Naive thymus-derived CD8-positive, alpha-beta T cell (primary cell): ENCODE data around the gene SLC16A2. TPM values are rescaled to one million over a fixed set of nuclear protein-coding genes. Genes with fewer than 3 reads are reported as not detected.

Experiments used
- ATAC-seq, 2 donors: fragments of 150-1000 bp; cut with Tn5 transposase in 1 of 2; sonication (Bioruptor Pico), chemical (Tn5 transposase) in 1 of 2; 1 replicate in 1 of 2; 2 replicates in 1 of 2; pipeline ENCODE4 v1.10.0; 2021; ENCODE audit warnings: mild to moderate bottlenecking in 2 of 2, moderate library complexity in 2 of 2
- POLR2A ChIA-PET: fragments of 350-600 bp; sonication (Branson Sonifier 250); formaldehyde crosslinking; loops from one replicate; lab custom pipeline; 2021; ENCODE audit warnings: antibody characterized with exemption; lab: Charles Lee
- DNase-seq, 10 donors: peaks; one replicate each; pipeline versions ENCODE4 v3.0.0 to v3.0.0-alpha.2; 2020 to 2022
- H3K27ac Mint-ChIP-seq, 10 donors: one replicate each; pipeline ENCODE4 v1.8.0; 2020 to 2022; ENCODE audit warnings: mild to moderate bottlenecking in 10 of 10, mixed read lengths in 10 of 10, moderate library complexity in 4 of 10, inconsistent platforms in 1 of 10
- H3K27me3 Mint-ChIP-seq, 5 donors: one replicate each; pipeline ENCODE4 v1.8.0; 2021 to 2022; ENCODE audit warnings: mixed read lengths in 5 of 5
- H3K36me3 Mint-ChIP-seq, 3 donors: one replicate each; pipeline ENCODE4 v1.8.0; 2020 to 2022; ENCODE audit warnings: mixed read lengths in 3 of 3, mild to moderate bottlenecking in 2 of 3, inconsistent platforms in 1 of 3
- H3K4me1 Mint-ChIP-seq, 4 donors: one replicate each; pipeline ENCODE4 v1.8.0; 2021 to 2022; ENCODE audit warnings: mixed read lengths in 4 of 4
- H3K4me3 Mint-ChIP-seq, 10 donors: one replicate each; pipeline ENCODE4 v1.8.0; 2020 to 2022; ENCODE audit warnings: mild to moderate bottlenecking in 10 of 10, mixed read lengths in 10 of 10, moderate library complexity in 6 of 10, inconsistent platforms in 1 of 10
- H3K9me3 Mint-ChIP-seq, 9 donors: one replicate each; pipeline ENCODE4 v1.8.0; 2020 to 2022; ENCODE audit warnings: mixed read lengths in 9 of 9, mild to moderate bottlenecking in 3 of 9, inconsistent platforms in 1 of 9, moderate library complexity in 1 of 9
- polyA plus RNA-seq, 3 donors: library from polyadenylated mRNA; unstranded; fragments of 300-500 nt; fragmentation: Illumina TruSeq; gene quantifications; one replicate each; pipeline ENCODE4 v1.2.3, GENCODE V29; 2021
- total RNA-seq, 8 experiments: library from RNA in 2 of 8; stranded (reverse) in 2 of 8; gene quantifications; one replicate each; pipeline ENCODE4 v1.2.3 and lab custom pipeline; 2021 to 2026

Gene SLC16A2
- total and polyA plus RNA-seq, 5 experiments from 2014 or later = 0.37 to 0.66 (median 0.56) TPM

- Mint-ChIP-seq H3K4me3 (peak overlapping the region; percentile 69 to 86 (median 80)), H3K4me1 (peaks cover 6 to 16% (median 9%) of the 10 kb centered on the region in 4 donors), H3K27ac (peak overlapping the region in 2 of 10 donors; percentile 1 to 69), H3K27me3 (peaks cover 0 to 11% (median 0%) of the 10 kb centered on the region in 5 donors), H3K36me3 (no peaks in the 10 kb centered on the region), H3K9me3 (no peaks in the 10 kb centered on the region)
- ATAC-seq = peak; percentile 6 to 20
- DNase-seq = peak in 1 of 10 donors; percentile 6
- POLR2A ChIA-PET = no interaction called here
These were observed 553 bp downstream of the SLC16A2 start for GRCh38 chrX:74421740-74422352.

GRCh38 chrX:74422576-74423288, 1.4 kb downstream of the SLC16A2 start:
- ATAC-seq (peak; percentile 11 to 16), DNase-seq (peak in 1 of 10 donors; percentile 3)
- Mint-ChIP-seq H3K4me3 (peak overlapping the region; percentile 69 to 86 (median 80)), H3K27me3 (peaks cover 0 to 8% (median 0%) of the 10 kb centered on the region in 5 donors), H3K36me3 (no peaks in the 10 kb centered on the region), H3K4me1 (peaks cover 6 to 16% (median 9%) of the 10 kb centered on the region in 4 donors), H3K27ac (peak overlapping the region in 4 of 10 donors; percentile 1 to 69 (median 4)), H3K9me3 (no peaks in the 10 kb centered on the region)
- POLR2A ChIA-PET = no interaction called here

GRCh38 chrX:74423289-74423998, 2.2 kb downstream of the SLC16A2 start:
- ATAC-seq = no peak
- Mint-ChIP-seq H3K9me3 (no peaks in the 10 kb centered on the region), H3K36me3 (no peaks in the 10 kb centered on the region), H3K4me1 (peaks cover 6 to 16% (median 9%) of the 10 kb centered on the region in 4 donors), H3K4me3 (peak overlapping the region in 8 of 10 donors; percentile 2 to 86 (median 38)), H3K27ac (no peak overlapping the region), H3K27me3 (peaks cover 0 to 4% (median 0%) of the 10 kb centered on the region in 5 donors)
- no peak for DNase-seq
- POLR2A ChIA-PET = no interaction called here

- no peaks in the 10 kb centered on the region for H3K27me3 Mint-ChIP-seq
- ATAC-seq (no peak), DNase-seq (no peak)
- POLR2A ChIA-PET = no interaction called here
- H3K4me1 Mint-ChIP-seq = peaks cover 0 to 5% (median 3%) of the 10 kb centered on the region in 4 donors
- H3K27ac Mint-ChIP-seq = no peak overlapping the region
- no peaks in the 10 kb centered on the region for H3K9me3 Mint-ChIP-seq
- no peaks in the 10 kb centered on the region for H3K36me3 Mint-ChIP-seq
- no peak overlapping the region for H3K4me3 Mint-ChIP-seq
These were observed 4.8 kb downstream of the SLC16A2 start for GRCh38 chrX:74426071-74426470.

- ATAC-seq (no peak), DNase-seq (no peak)
- H3K4me3 Mint-ChIP-seq = no peak overlapping the region
- no peaks in the 10 kb centered on the region for H3K36me3 Mint-ChIP-seq
- no peaks in the 10 kb centered on the region for H3K27me3 Mint-ChIP-seq
- peaks cover 0 to 5% (median 1%) of the 10 kb centered on the region in 4 donors for H3K4me1 Mint-ChIP-seq
- POLR2A ChIA-PET = no interaction called here
- no peaks in the 10 kb centered on the region for H3K9me3 Mint-ChIP-seq
- no peak overlapping the region for H3K27ac Mint-ChIP-seq
These were observed 5.3 kb downstream of the SLC16A2 start for GRCh38 chrX:74426615-74427014.

- no peaks in the 10 kb centered on the region for H3K27me3 Mint-ChIP-seq
- H3K4me1 Mint-ChIP-seq = no peaks in the 10 kb centered on the region
These were observed 10.5 kb downstream of the SLC16A2 start for GRCh38 chrX:74431797-74432196.

GRCh38 chrX:74434336-74434735, 13.0 kb downstream of the SLC16A2 start:
- no peaks in the 10 kb centered on the region for H3K36me3 Mint-ChIP-seq

More at GRCh38 chrX:74431797-74432196, 10.5 kb downstream of the SLC16A2 start:
- no peaks in the 10 kb centered on the region for H3K9me3 Mint-ChIP-seq
- POLR2A ChIA-PET = no interaction called here
- H3K4me3 Mint-ChIP-seq = no peak overlapping the region
- DNase-seq (no peak), ATAC-seq (no peak)
- H3K36me3 Mint-ChIP-seq = no peaks in the 10 kb centered on the region
- H3K27ac Mint-ChIP-seq = no peak overlapping the region

GRCh38 chrX:74437530-74437929, 16.2 kb downstream of the SLC16A2 start:
- POLR2A ChIA-PET = no interaction called here
- Mint-ChIP-seq H3K4me3 (no peak overlapping the region), H3K27me3 (peaks cover 0 to 3% (median 0%) of the 10 kb centered on the region in 5 donors), H3K4me1 (no peaks in the 10 kb centered on the region), H3K27ac (no peak overlapping the region), H3K9me3 (no peaks in the 10 kb centered on the region), H3K36me3 (no peaks in the 10 kb centered on the region)
- ATAC-seq (no peak), DNase-seq (no peak)

More at GRCh38 chrX:74434336-74434735, 13.0 kb downstream of the SLC16A2 start:
- ATAC-seq (no peak), DNase-seq (no peak)
- no peak overlapping the region for H3K4me3 Mint-ChIP-seq
- H3K4me1 Mint-ChIP-seq = no peaks in the 10 kb centered on the region
- H3K27ac Mint-ChIP-seq = no peak overlapping the region
- POLR2A ChIA-PET = no interaction called here
- peaks cover 0 to 3% (median 0%) of the 10 kb centered on the region in 5 donors for H3K27me3 Mint-ChIP-seq
- H3K9me3 Mint-ChIP-seq = no peaks in the 10 kb centered on the region

GRCh38 chrX:74438764-74439163, 17.5 kb downstream of the SLC16A2 start:
- Mint-ChIP-seq H3K27me3 (peaks cover 0 to 3% (median 0%) of the 10 kb centered on the region in 5 donors), H3K36me3 (no peaks in the 10 kb centered on the region), H3K4me3 (no peak overlapping the region), H3K9me3 (no peaks in the 10 kb centered on the region), H3K27ac (no peak overlapping the region), H3K4me1 (no peaks in the 10 kb centered on the region)
- DNase-seq = no peak
- POLR2A ChIA-PET = no interaction called here
- no peak for ATAC-seq

- no peaks in the 10 kb centered on the region for H3K9me3 Mint-ChIP-seq
These were observed 23.8 kb downstream of the SLC16A2 start for GRCh38 chrX:74445099-74445498.

GRCh38 chrX:74446876-74447275, 25.6 kb downstream of the SLC16A2 start:
- no peak for DNase-seq
- POLR2A ChIA-PET = no interaction called here
- Mint-ChIP-seq H3K9me3 (no peaks in the 10 kb centered on the region), H3K27me3 (peaks cover 0 to 5% (median 0%) of the 10 kb centered on the region in 5 donors), H3K27ac (no peak overlapping the region), H3K4me1 (peaks cover 0 to 10% (median 9%) of the 10 kb centered on the region in 4 donors), H3K4me3 (no peak overlapping the region), H3K36me3 (no peaks in the 10 kb centered on the region)
- ATAC-seq = no peak

More at GRCh38 chrX:74445099-74445498, 23.8 kb downstream of the SLC16A2 start:
- Mint-ChIP-seq H3K36me3 (no peaks in the 10 kb centered on the region), H3K27ac (no peak overlapping the region), H3K4me3 (no peak overlapping the region), H3K27me3 (peaks cover 0 to 5% (median 0%) of the 10 kb centered on the region in 5 donors), H3K4me1 (peaks cover 0 to 9% (median 7%) of the 10 kb centered on the region in 4 donors)
- POLR2A ChIA-PET = no interaction called here
- ATAC-seq (no peak), DNase-seq (no peak)

GRCh38 chrX:74448669-74449068, 27.4 kb downstream of the SLC16A2 start:
- no peak overlapping the region for H3K27ac Mint-ChIP-seq

More at GRCh38 chrX:74448669-74449068, 27.4 kb downstream of the SLC16A2 start:
- ATAC-seq (no peak), DNase-seq (no peak)
- POLR2A ChIA-PET = no interaction called here
- Mint-ChIP-seq H3K9me3 (no peaks in the 10 kb centered on the region), H3K36me3 (no peaks in the 10 kb centered on the region), H3K4me1 (peaks cover 0 to 10% (median 9%) of the 10 kb centered on the region in 4 donors), H3K4me3 (no peak overlapping the region), H3K27me3 (peaks cover 0 to 5% (median 0%) of the 10 kb centered on the region in 5 donors)
